ENCODE data around the gene RIPOR3. TPM values are rescaled to one million over a fixed set of nuclear protein-coding genes. Genes with fewer than 3 reads are reported as not detected.

Gene RIPOR3
- total RNA-seq, 1 donor, result 6.5 TPM

- no peak for DNase-seq (ENCODE audit: low read depth)
- TF ChIP-seq, protein P1, sequence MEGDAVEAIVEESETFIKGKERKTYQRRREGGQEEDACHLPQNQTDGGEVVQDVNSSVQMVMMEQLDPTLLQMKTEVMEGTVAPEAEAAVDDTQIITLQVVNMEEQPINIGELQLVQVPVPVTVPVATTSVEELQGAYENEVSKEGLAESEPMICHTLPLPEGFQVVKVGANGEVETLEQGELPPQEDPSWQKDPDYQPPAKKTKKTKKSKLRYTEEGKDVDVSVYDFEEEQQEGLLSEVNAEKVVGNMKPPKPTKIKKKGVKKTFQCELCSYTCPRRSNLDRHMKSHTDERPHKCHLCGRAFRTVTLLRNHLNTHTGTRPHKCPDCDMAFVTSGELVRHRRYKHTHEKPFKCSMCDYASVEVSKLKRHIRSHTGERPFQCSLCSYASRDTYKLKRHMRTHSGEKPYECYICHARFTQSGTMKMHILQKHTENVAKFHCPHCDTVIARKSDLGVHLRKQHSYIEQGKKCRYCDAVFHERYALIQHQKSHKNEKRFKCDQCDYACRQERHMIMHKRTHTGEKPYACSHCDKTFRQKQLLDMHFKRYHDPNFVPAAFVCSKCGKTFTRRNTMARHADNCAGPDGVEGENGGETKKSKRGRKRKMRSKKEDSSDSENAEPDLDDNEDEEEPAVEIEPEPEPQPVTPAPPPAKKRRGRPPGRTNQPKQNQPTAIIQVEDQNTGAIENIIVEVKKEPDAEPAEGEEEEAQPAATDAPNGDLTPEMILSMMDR (IDR thresholded peaks at IDR 0.05; ENCODE audit: insufficient read depth, low read length), result no peak
These were observed 40.8 kb upstream of the RIPOR3 start for GRCh38 chr20:50731930-50732690.

GRCh38 chr20:50731055-50731929 is 40.0 kb upstream of the RIPOR3 start, which contains the start of gene PARD6B:
Gene PARD6B (plus strand): TSS chr20:50731580. CDS start chr20:50731787, 207 bp downstream.
- peak within 1 kb of the TSS; percentile 70 for H3K4me3 ChIP-seq (ENCODE audit: low read depth, low read length)
- TF ChIP-seq, protein P1 (IDR thresholded peaks at IDR 0.05; ENCODE audit: insufficient read depth, low read length), result no peak
- DNase-seq (ENCODE audit: low read depth), result peak; percentile 88

More at GRCh38 chr20:50731930-50732690, 40.8 kb upstream of the RIPOR3 start:
- H3K4me3 ChIP-seq (ENCODE audit: low read depth, low read length), result peak overlapping the region; percentile 70

- TF ChIP-seq, protein P1 (IDR thresholded peaks at IDR 0.05; ENCODE audit: insufficient read depth, low read length), result no peak
- DNase-seq (ENCODE audit: low read depth), result no peak
- peak overlapping the region; percentile 70 for H3K4me3 ChIP-seq (ENCODE audit: low read depth, low read length)
These were observed 39.4 kb upstream of the RIPOR3 start for GRCh38 chr20:50730765-50731054.

DNA sequence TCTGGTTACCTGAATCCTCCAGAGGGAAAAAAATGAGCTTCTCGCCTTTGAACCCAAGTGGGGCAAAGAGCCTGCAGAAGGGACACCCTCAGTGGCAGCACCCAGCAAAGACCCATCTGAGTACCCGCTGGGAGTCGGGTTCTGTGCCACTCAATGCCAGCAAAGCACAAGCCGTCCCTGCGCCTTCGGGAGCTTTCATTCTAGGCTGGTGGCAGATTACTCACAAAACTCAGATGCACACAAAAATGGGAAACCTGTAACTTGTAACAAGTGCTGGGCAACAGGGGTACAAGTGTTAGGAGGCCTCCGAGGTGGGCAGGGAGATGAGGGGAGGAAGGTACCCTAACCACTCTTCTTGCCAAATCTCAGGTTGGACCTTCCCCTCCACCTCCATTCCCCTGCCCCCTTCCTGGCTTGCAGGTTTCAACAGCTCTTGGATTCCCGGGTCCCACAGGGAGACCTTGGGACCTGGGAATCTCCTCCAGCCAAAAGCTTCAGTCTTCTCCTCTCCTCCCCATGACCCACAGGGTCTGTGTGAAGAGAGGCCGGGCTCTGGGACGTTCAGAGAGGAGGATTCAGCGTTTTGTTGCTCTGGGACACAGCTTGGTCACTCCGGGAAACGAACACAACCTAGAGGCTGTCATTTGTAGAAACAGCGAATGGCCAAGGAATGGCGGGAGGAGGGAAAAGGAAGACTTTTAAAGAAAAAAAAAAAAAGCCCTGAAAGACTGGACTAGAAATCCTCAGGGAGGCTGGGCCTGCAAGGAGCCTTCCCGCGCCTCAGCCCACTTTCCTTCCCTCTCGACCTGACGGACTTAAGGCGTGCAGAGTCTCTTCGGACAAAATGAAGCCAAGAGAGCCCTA is 38.8 kb upstream of the RIPOR3 start:
- H3K4me3 ChIP-seq (ENCODE audit: low read depth, low read length), result peak overlapping the region; percentile 70
- TF ChIP-seq, protein P1 (IDR thresholded peaks at IDR 0.05; ENCODE audit: insufficient read depth, low read length), result no peak
- DNase-seq (ENCODE audit: low read depth), result peak; percentile 28

DNA sequence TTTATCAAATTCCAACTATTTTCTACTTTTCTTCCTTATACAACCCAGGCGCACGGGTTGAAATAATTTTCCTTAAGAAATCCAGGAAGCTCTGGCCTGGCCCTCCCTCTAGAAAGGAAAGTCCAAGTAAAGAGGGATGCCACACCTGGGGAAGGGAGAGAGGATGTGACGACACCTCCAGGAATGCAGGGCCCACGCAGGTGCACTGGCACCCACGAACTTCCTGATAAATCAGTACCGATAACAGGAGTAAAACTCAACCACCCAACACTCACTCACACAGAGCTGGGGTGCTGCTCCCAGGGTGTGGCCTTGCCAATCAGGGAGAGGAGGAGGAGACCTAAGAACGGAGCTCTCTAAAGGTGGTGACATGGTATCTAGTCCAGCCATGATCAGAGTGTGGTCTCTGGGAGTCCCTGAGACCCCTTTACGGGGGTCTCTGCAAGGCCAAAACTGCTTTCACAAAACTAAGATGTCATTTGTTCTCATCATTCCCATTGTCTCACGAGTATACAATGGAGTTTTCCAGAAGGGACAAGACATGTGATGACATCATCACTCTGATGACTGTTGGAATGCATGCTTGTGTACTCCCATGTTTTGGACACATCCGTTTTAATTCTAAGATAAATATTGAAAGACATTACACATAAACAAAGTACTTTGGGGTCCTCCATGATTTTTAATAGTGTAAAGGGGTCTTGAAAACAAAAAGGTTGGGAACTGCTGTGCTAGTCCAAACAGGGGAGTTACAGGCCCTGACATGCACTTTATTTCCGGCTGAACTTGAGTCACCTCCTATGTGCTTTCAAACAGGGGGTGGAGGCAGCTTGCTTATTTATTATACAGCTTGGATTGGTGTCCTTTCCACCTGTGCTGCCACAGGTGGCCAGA is 37.9 kb upstream of the RIPOR3 start:
- H3K4me3 ChIP-seq (ENCODE audit: low read depth, low read length), result no peak overlapping the region
- no peak for DNase-seq (ENCODE audit: low read depth)
- TF ChIP-seq, protein P1 (IDR thresholded peaks at IDR 0.05; ENCODE audit: insufficient read depth, low read length), result no peak

Data from fibroblast of the aortic adventitia (primary cell).